HG02610 (cell line): ENCODE measurements around the gene ATP2B1.
"Not testable (repeated sequence)": the region's sequence is repeated elsewhere in the genome, so short reads cannot be mapped to it uniquely, and the experiment has no call there.

ENCODE experiments used
- ATAC-seq: cut with Tn5 transposase; IDR thresholded peaks from one replicate; pipeline ENCODE4 v1.9.1; 2021; ENCODE audit warnings: mild to moderate bottlenecking, moderate library complexity; ENCODE audit not compliant: unreplicated experiment

The ATP2B1 gene

GRCh38 chr12:89717759-89718523, 9.3 kb upstream of the ATP2B1 start:
- ATAC-seq = no peak

- ATAC-seq = no peak
These were observed 4.1 kb upstream of the ATP2B1 start for GRCh38 chr12:89712706-89713105.

- ATAC-seq = no peak
These were observed 2.5 kb upstream of the ATP2B1 start for GRCh38 chr12:89710873-89711750.

DNA sequence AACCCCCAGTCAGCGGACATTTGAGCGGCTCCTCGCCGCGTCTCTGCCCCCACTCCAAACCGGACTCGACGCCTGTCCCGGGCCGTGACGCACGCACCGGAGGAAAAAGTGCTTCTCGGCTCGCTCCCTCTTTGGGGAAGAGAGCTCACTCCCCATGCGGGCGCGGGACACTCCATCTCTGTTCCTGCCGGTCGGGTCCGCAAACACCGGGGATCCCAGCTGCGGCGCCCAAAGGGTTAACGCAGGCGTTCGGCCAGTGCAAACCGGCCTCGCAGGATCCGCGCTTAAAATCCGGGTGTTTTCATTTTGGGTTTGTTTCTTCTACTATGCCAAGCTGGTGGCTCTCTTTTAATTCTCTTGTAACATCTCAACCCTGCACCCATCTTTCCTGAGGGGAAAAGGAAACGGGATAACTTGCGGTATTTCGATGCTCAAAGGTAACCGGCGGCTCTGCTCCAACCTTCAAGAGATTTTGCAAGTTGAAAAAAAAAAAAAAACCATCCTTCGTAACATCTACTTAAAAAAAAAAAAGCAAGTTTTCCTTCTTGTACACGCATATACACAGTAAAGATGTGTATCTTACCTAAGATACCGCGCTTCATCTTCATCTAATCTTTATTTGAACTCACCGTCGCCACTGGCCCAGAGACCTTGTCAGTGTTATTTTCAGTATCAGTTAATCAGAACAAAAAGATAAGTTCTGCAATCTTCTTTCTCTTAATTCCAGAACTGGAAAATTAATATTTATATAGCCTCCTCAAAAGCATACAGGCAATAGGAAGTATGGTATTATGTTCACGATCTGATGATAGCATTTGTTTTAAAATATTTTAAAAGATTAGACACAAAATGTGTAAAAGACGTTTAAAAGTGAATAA, 1.6 kb upstream of the ATP2B1 start:
- no peak for ATAC-seq

DNA sequence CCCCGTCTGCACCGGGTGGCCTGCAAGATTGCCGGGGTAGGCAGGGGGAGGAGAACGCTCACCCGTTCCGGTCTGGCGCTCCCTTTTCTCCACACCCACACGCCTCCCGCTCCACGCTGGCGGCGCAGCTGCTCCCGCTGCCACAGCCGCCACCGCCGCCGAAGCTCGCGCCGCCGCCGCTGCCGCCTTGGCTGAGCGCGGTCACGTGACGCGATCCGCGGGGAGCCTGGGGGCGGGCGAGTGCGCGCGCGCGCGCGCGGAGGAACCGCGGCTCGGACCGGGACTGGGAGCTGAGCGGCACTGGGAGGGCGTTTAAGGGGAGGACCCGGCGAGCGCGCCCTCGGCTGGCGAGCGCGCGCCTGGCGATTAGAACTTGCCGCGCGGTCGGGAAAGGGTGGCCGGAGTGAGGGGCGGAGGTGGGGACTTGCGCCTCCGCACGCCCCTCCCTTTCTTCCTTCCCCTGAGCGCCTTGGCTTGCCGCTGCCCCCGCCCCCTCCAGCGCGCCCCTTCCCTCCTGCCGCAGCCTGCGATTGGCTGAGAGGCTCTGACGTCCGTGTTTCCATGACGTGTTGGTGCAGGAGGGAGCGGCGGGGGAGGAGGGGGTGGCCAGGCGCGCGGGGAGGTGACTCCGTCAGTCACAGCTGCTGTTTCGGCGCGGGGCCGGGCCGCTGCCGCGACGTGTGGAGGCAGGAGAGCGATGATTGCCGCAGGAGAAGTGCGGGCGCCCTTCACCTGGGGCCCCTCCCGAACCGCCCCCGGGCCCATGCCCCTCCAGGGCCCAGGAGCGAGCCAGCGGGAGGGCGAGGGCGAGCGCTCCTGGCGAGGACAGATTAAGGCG, 738 bp upstream of the ATP2B1 start:
- peak; percentile 74 for ATAC-seq

DNA sequence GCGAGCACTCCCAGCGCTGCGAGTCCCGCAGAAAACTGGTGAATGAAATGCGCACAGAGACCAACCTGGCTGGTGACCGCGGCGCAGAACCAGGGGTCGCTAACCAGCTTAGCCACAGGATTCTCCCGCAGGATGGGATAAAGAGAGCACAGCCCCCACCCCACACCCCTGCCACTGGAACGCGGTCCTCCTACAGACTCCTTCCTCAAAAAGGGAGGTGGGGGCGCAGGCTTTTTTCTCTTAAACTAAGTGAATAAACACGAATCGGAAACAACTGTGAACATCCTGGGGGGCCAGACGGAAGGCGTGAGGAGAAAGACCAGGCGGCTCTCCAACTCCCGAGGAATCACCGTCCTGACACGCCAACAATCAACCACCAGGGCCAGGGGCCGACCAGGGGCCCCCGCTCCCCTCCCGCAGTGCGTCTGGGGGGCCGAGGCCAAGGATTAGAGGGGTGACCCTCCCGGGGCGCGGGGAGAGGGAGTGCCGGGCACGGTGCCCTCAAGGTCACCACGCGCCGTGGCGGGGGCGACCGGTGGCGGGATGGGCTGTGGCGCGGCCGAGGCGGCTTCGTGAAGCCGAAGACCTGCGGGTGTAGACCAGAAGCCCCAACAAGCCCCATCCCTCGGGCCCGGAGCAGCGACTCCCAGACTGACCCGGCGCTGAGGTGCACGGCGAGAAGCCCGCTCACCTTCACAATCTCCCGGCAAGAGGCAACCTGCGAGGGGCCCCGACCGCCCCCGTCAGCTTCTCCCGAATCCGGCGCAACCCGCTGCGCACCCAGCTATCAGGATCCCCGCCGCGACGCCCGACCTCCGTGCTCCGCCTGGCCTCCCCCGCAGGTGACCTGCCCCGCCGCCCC, 704 bp downstream of the ATP2B1 start:
- ATAC-seq = no peak

- no peak for ATAC-seq
These were observed 1.5 kb downstream of the ATP2B1 start for GRCh38 chr12:89706986-89707702.

DNA sequence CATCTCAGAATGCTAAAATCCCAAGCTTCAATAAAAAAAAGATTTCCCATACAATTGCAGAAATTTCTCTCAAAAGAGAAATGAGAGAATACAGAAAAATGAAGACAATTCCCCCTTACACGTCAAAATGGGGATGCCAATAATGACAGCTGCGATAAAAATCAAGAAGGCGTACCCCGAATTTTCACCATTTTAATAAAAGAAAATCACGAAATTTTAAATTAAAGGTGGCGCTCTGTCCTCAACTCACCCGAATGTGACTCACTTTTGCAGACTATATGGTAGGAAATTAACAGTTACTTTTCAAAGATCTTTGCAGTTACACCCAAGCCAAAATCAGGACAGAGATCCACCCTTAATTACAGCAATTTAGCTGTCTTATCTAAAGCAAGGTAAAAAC, 2.1 kb downstream of the ATP2B1 start:
- ATAC-seq = no peak

- ATAC-seq = no peak
These were observed 4.2 kb downstream of the ATP2B1 start for GRCh38 chr12:89704457-89704856.

DNA sequence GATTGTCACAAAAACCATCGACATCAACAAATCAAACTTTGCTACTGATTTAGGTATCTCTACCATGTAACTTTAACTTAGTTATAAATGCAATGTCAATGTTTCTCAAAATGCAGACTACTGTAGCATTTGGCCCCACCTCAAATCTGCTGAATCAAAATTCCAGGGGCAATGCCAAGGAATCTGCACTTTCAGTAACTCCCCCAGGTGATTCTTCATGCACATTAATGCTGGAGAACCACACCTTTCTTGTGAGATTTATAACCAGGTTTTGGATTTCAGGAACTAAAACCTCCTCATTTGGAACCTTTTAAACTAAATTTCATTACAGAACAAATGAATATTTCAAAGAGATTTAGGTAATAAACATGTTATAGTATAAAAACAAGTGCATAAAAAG, 4.9 kb downstream of the ATP2B1 start:
- no peak for ATAC-seq

- ATAC-seq = no peak
These were observed 6.1 kb downstream of the ATP2B1 start for GRCh38 chr12:89702503-89702902.

DNA sequence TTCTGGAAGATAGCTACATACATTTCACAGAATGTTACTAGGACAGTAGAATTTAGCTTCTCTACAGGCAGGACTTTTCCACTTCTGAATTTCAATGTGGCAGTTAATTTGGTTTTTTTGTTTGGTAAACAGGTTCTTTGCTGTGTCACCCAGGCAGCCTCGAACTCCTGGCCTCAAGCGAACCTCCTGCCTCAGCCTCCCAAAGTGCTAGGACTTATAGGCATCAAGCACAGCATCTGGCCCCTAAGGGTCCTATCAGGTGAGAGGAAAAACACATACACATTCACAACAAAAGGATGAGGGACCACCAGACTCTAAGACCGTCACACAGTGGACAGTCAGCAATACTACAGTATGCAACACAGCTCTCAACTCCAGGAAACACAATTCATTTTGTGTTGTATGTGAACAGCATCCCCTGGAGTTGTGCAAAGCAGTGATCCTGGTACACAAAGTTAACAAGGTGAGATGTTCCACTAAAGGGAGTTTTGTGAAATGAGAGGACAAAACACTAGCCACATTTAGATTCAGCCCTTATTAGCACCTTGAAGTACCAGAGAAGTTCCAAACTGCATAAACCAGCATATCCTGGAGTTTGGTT, 6.9 kb downstream of the ATP2B1 start:
- no peak for ATAC-seq

DNA sequence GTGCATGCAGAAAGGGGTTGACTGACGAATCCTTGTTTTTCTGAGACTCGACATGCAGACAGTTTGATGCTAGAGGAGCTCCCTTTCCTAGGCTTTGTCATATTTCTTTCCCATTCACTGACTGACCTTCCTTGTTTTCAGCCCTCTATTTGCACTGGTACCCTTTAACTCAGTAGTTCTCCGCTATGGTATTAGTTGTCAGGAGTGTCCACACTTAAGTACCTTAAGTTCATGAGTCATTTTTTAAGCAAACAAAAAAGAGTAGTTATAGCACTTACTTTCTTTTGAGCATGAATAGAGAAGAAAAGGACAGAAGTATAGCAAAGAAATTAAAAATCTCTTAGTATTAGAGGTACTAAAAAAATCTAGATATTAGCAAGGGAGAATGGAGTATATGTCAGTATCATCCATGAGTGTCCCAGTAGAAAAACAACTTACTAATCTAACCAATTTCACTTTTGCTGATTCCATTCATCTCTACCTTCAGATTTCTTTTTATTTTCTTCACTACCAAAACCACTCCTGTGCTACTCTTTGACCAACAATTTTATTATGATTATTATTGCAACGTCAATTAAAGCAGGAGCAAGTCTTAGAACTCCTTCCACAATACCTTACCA, 8.3 kb downstream of the ATP2B1 start:
- no peak for ATAC-seq

GRCh38 chr12:89698607-89699006, 10.0 kb downstream of the ATP2B1 start:
- no peak for ATAC-seq

- not testable (repeated sequence) for ATAC-seq
These were observed 10.9 kb downstream of the ATP2B1 start for GRCh38 chr12:89697728-89698127.

DNA sequence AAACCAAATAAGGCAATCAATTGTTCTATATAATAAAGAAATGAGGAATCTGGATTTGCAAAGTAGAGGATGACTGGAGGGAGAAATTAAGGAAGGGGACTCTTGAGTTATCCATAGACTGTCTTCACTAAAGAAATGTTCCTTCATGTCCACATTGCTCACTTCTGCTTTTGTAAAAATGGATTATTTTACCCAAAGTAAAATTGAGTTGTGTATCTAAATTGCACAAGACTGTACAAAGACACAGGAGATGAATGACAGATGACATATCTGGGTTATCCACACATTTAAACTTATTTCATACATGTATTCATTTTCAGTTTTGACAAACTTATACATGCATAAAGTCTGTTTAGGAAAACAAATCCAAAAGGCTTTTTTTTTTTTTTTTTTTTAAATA, 11.3 kb downstream of the ATP2B1 start:
- no peak for ATAC-seq

DNA sequence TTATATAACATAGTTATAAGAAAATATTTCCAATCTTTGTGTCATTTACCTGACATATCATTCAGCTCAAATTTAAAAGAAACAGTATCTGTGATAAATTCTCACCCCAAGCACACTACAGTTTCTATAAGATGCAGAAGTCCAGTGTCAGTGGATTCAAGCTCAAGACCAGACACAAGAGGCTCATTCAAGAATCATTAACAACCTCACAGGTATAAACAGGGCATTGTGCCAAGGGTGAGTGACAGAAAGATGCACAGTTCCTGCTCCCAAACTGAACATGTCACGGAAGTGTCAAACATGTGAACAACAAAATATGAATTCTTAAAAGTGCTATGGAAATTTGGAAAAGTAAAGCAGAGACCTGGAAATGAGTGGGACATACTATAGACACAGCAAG, 12.8 kb downstream of the ATP2B1 start:
- no peak for ATAC-seq

DNA sequence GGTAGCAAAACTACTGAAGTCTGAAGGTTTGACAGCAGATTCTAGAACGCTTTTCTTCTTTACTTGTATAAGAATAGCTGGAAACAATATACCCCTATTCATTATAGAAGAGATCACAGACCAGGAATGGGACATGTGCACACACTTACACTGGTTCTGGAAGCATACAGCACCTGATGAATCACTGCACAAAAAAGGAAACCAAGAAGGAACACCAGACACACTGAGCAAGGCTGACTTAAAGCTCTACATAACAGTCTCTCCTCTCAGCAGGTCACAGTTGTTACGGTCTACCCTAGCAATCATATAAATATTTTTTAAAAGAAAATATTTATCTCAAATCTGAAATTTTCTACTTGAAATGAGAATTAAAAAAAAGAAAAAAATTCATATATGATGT, 13.5 kb downstream of the ATP2B1 start:
- ATAC-seq = no peak
